ENCODE data around the gene HKDC1. TPM values are rescaled to one million over a fixed set of nuclear protein-coding genes. Genes with fewer than 3 reads are reported as not detected.
A peak's percentile ranks its signal among the peaks of the same experiment; 100 is the strongest.

Gene HKDC1
- total RNA-seq, 4 donors from 2014 or later = 0.18 TPM; not detected in 3

DNA sequence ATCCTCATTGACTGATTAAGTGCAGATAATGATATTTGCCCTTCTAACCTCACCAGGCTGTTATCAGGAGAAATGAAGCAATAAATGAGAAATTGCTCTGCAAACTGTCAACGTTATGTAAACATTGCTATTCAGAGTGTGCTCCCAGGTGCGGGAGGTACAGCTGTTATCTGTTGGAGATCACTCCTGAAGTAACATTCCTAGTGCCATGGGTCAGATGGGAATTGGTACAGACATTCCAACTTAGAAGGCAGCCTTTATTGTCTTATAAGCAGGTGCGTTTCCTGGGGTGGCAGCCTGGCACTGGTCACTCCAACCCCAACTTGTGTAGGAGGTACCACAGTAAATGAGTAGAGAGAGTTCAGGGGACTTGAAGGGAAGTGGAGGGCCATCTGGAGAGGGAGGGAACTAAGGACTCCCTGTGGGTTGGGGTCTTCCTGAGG lies 95.0 kb downstream of the HKDC1 start:
- no peak for DNase-seq
- Histone ChIP-seq H3K27me3 (no peaks in the 10 kb centered on the region), H3K9me3 (no peaks in the 10 kb centered on the region), H3K4me1 (peaks cover 13% of the 10 kb centered on the region in 2 donors), H3K27ac (no peak overlapping the region), H3K4me3 (no peak overlapping the region), H3K36me3 (no peaks in the 10 kb centered on the region)
- no peak for ATAC-seq
- intact Hi-C loops (cut with DNase I; ENCODE audit: low total_unique reads) (loop anchor here (5.0 kb wide), 2 partner anchors 78 to 192 kb away; no protein-coding TSS in a partner anchor), in situ Hi-C loops (cut with MboI; ENCODE audit: low sequenced_read_pairs in 4 of 4) (loop anchor here in 2 of 4 donors (10.0 kb wide), 1 partner anchor 70 kb away; no protein-coding TSS in a partner anchor)
- TF ChIP-seq CTCF (IDR thresholded peaks at IDR 0.05 in 4 of 5, conservative IDR thresholded peaks at IDR 0.05 in 1 of 5) (no peak), POLR2A (IDR thresholded peaks at IDR 0.05) (no peak)

- TF ChIP-seq POLR2A (IDR thresholded peaks at IDR 0.05) (no peak), CTCF (IDR thresholded peaks at IDR 0.05 in 4 of 5, conservative IDR thresholded peaks at IDR 0.05 in 1 of 5) (no peak)
- in situ Hi-C loops (cut with MboI; ENCODE audit: low sequenced_read_pairs in 4 of 4) = loop anchor here in 2 of 4 donors (10.0 kb wide), 1 partner anchor 69 kb away; no protein-coding TSS in a partner anchor
- H3K9me3 ChIP-seq = no peaks in the 10 kb centered on the region
- intact Hi-C loops (cut with DNase I; ENCODE audit: low total_unique reads) = loop anchor here (5.0 kb wide), 2 partner anchors 78 to 192 kb away; no protein-coding TSS in a partner anchor
- H3K27me3 ChIP-seq = no peaks in the 10 kb centered on the region
- peaks cover 19% of the 10 kb centered on the region in 2 donors for H3K4me1 ChIP-seq
- no peaks in the 10 kb centered on the region for H3K36me3 ChIP-seq
- ATAC-seq (no peak), DNase-seq (no peak)
- H3K27ac ChIP-seq = no peak overlapping the region
- H3K4me3 ChIP-seq = no peak overlapping the region
These were observed 95.6 kb downstream of the HKDC1 start for GRCh38 chr10:69315610-69316312.

GRCh38 chr10:69316313-69317059 lies 96.4 kb downstream of the HKDC1 start:
- Histone ChIP-seq H3K27me3 (no peaks in the 10 kb centered on the region), H3K36me3 (no peaks in the 10 kb centered on the region), H3K27ac (peak overlapping the region in 1 of 4 donors; percentile 92), H3K4me3 (no peak overlapping the region), H3K4me1 (peaks cover 26% of the 10 kb centered on the region in 2 donors), H3K9me3 (no peaks in the 10 kb centered on the region)
- DNase-seq = no peak
- in situ Hi-C loops (cut with MboI; ENCODE audit: low sequenced_read_pairs in 4 of 4) (loop anchor here in 2 of 4 donors (10.0 kb wide), 1 partner anchor 68 kb away; no protein-coding TSS in a partner anchor), intact Hi-C loops (cut with DNase I; ENCODE audit: low total_unique reads) (loop anchor here (5.0 kb wide), 2 partner anchors 79 to 191 kb away; no protein-coding TSS in a partner anchor)
- ATAC-seq = no peak
- TF ChIP-seq POLR2A (IDR thresholded peaks at IDR 0.05) (no peak), CTCF (IDR thresholded peaks at IDR 0.05 in 4 of 5, conservative IDR thresholded peaks at IDR 0.05 in 1 of 5) (no peak)

Other genes starting within 250 kb of the HKDC1 start
- 10 to 100 TPM; 24.0 to 41.3 (median 33.9) TPM for gene KIFBP, start 231.5 kb upstream of the HKDC1 start, total RNA-seq
- 10 to 100 TPM; 27.1 to 73.1 (median 37.8) TPM for gene SRGN, start 132.2 kb upstream of the HKDC1 start, total RNA-seq
- 10 to 100 TPM; 21.0 to 31.1 (median 25.4) TPM for gene VPS26A, start 96.2 kb upstream of the HKDC1 start, total RNA-seq
- 10 to 100 TPM; 29.7 to 38.8 (median 32.2) TPM for gene SUPV3L1, start 40.1 kb upstream of the HKDC1 start, total RNA-seq
- 100 to 1,000 TPM; 168 to 331 (median 246) TPM for gene HK1, start 58.2 kb downstream of the HKDC1 start, total RNA-seq
- gene TACR2, start 196.6 kb downstream of the HKDC1 start, total RNA-seq = under 1 TPM in 2 of 4 donors, not detected in 2; 0.36 to 0.49 TPM
- 10 to 100 TPM in 2 of 4 donors, 1 to 10 TPM in 2; 7.9 to 21.0 (median 11.8) TPM for gene TSPAN15, start 231.1 kb downstream of the HKDC1 start, total RNA-seq